Measurements from ENCODE around the gene EPC2. TPM values are rescaled to one million over a fixed set of nuclear protein-coding genes. Genes with fewer than 3 reads are reported as not detected.

The EPC2 gene
- total and polyA plus RNA-seq, 2 of the 8 experiments (the other 6 are each of a cell fraction or from before 2014, with no cell fraction given) = 16.1 to 25.7 TPM

DNA sequence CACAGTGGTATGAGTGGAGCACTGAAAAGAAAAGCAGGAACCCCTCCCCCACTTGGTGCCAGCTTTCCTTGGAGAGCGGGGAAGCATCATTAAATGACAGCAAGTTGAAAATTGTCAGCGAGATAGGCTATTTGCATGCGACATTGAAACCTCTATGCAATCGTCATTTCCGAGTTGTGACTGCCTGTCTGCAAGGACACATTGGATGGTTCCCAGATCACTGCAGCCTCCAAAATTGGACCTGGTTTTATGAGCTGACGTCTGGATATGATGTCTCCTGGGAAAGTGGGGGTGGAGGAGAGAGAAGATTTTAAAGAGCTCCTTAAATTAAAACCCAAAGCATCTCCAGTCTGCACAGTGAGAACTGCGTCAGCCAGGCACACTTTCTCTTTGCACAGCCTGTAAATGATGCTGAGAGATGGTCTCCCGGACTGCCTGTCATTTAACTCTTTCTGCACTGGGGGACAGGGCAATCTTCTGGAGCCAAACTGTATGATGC is 172.7 kb downstream of the EPC2 start:
- H2AFZ ChIP-seq (ENCODE audit: low read length) = peak overlapping the region; percentile 66; the same call in 1 of the 2 replicates
- H4K8ac ChIP-seq (ENCODE audit: extremely low read depth, insufficient read depth, low read length) = no peak overlapping the region
- H3K14ac ChIP-seq (ENCODE audit: insufficient read length) = no peak overlapping the region
- H4K5ac ChIP-seq (ENCODE audit: insufficient read length, low read depth, low read length) = no peak overlapping the region
- no peak overlapping the region for H3K4ac ChIP-seq (replicated peaks; ENCODE audit: insufficient read length, low read depth, low read length)
- H4K91ac ChIP-seq (replicated peaks; ENCODE audit: insufficient read length, low read length) = no peak overlapping the region
- H2BK12ac ChIP-seq (ENCODE audit: low read depth, low read length) = no peak overlapping the region
- H2BK15ac ChIP-seq (ENCODE audit: low read length) = no peak overlapping the region
- H3K4me3 ChIP-seq (ENCODE audit: extremely low read depth in 1 of 4, insufficient read depth in 2 of 4, low read depth in 3 of 4, low read length in 4 of 4) = no peak overlapping the region
- ChIA-PET POLR2A (ENCODE audit: partially characterized antibody) (interaction anchor here (1.0 to 1.8 kb wide), 2 partner anchors 9 to 59 kb away, joined by 3 to 8 read pairs; no protein-coding TSS in a partner anchor), CTCF (ENCODE audit: partially characterized antibody) (interaction anchor here (0.9 to 3.7 kb wide), 13 partner anchors 11 to 201 kb away, joined by 3 to 47 read pairs (median 3); no protein-coding TSS in a partner anchor)
- H3K36me3 ChIP-seq (ENCODE audit: control insufficient read depth in 2 of 4, insufficient read depth in 4 of 4, low read length in 3 of 4) = no peaks in the 10 kb centered on the region
- no peak overlapping the region for H3K18ac ChIP-seq (ENCODE audit: extremely low read depth, low read length)
- H3K56ac ChIP-seq (replicated peaks; ENCODE audit: insufficient read length, low read depth, low read length) = no peak overlapping the region
- H2AK5ac ChIP-seq (ENCODE audit: low read depth, low read length) = no peak overlapping the region
- FAIRE-seq (no peak), DNase-seq (ENCODE audit: low read depth in 1 of 2, low spot score in 2 of 2) (peak in 1 of 2 experiments; percentile 44)
- H2BK5ac ChIP-seq (ENCODE audit: low read depth, low read length) = no peak overlapping the region
- H3K23me2 ChIP-seq (ENCODE audit: low read depth, low read length) = no peaks in the 10 kb centered on the region
- no peak overlapping the region for H3K27ac ChIP-seq (ENCODE audit: low read depth, low read length)
- H3K4me1 ChIP-seq (replicated peaks in 1 of 4; ENCODE audit: control insufficient read depth in 3 of 4, insufficient read depth in 4 of 4, low read length in 3 of 4) = peaks cover 1 to 33% (median 14%) of the 10 kb centered on the region in 4 experiments
- H3K9me3 ChIP-seq (ENCODE audit: insufficient read depth in 2 of 2, low read depth in 1 of 2, low read length in 1 of 2) = no peaks in the 10 kb centered on the region
- H3K23ac ChIP-seq (ENCODE audit: insufficient read length) = no peak overlapping the region
- no peak overlapping the region for H2BK120ac ChIP-seq (replicated peaks; ENCODE audit: low read depth, low read length)
- H3K4me2 ChIP-seq (ENCODE audit: insufficient read depth in 1 of 2, low read depth in 2 of 2, low read length in 2 of 2) = peak overlapping the region in 1 of 2 experiments; percentile 40; a peak in 1 of 4 replicates
- H3K79me2 ChIP-seq (ENCODE audit: control insufficient read depth in 1 of 2, insufficient read depth in 2 of 2, low read length in 2 of 2) = no peaks in the 10 kb centered on the region
- 68% methylated on average over 8 of the region's 8 CpGs; no CpG with 5 or more reads in 1 of the 2 experiments for WGBS, 2 experiments (ENCODE audit: extremely low coverage in 1 of 2, insufficient coverage in 1 of 2, insufficient read length in 1 of 2, insufficient replicate concordance in 2 of 2, low coverage in 1 of 2, low lambda C conversion rate in 2 of 2, missing lambda C conversion rate in 1 of 2)
- H3K9ac ChIP-seq (replicated peaks in 1 of 4; ENCODE audit: extremely low read depth in 1 of 4, low read depth in 3 of 4, low read length in 3 of 4) = peak overlapping the region in 1 of 4 experiments; percentile 29; a peak in 1 of 7 replicates
- no peaks in the 10 kb centered on the region for H4K20me1 ChIP-seq (replicated peaks in 1 of 2; ENCODE audit: control insufficient read depth in 1 of 2, insufficient read depth in 2 of 2, low read length in 2 of 2)
- H3K27me3 ChIP-seq (replicated peaks in 1 of 4; ENCODE audit: control insufficient read depth in 3 of 4, extremely low read depth in 1 of 4, insufficient read depth in 3 of 4, low read length in 3 of 4) = no peaks in the 10 kb centered on the region; a peak in 1 of 7 replicates
- H2BK20ac ChIP-seq (ENCODE audit: low read length) = no peak overlapping the region
- no peaks in the 10 kb centered on the region for H3K79me1 ChIP-seq (ENCODE audit: low read depth, low read length)
- TF ChIP-seq SP4 (IDR thresholded peaks at IDR 0.05; ENCODE audit: low read length) = no peak
- TF ChIP-seq RAD21 (IDR thresholded peaks at IDR 0.05 in 1 of 2, conservative IDR thresholded peaks at IDR 0.05 in 1 of 2; ENCODE audit: low read depth in 2 of 2, low read length in 2 of 2) = no peak
- no peak for TF ChIP-seq RXRA (IDR thresholded peaks at IDR 0.05; ENCODE audit: insufficient read depth, low read depth, low read length)

Data from H1 (cell line).